HG03159 (cell line): ENCODE results near the gene ZIC3.
"Not testable (repeated sequence)": the region's sequence is repeated elsewhere in the genome, so short reads cannot be mapped to it uniquely, and the experiment has no call there.

Source experiments
- ATAC-seq: cut with Tn5 transposase; IDR thresholded peaks from one replicate; pipeline ENCODE4 v1.9.1; 2021; ENCODE audit warnings: mild to moderate bottlenecking, moderate library complexity; ENCODE audit not compliant: unreplicated experiment

Gene ZIC3

DNA sequence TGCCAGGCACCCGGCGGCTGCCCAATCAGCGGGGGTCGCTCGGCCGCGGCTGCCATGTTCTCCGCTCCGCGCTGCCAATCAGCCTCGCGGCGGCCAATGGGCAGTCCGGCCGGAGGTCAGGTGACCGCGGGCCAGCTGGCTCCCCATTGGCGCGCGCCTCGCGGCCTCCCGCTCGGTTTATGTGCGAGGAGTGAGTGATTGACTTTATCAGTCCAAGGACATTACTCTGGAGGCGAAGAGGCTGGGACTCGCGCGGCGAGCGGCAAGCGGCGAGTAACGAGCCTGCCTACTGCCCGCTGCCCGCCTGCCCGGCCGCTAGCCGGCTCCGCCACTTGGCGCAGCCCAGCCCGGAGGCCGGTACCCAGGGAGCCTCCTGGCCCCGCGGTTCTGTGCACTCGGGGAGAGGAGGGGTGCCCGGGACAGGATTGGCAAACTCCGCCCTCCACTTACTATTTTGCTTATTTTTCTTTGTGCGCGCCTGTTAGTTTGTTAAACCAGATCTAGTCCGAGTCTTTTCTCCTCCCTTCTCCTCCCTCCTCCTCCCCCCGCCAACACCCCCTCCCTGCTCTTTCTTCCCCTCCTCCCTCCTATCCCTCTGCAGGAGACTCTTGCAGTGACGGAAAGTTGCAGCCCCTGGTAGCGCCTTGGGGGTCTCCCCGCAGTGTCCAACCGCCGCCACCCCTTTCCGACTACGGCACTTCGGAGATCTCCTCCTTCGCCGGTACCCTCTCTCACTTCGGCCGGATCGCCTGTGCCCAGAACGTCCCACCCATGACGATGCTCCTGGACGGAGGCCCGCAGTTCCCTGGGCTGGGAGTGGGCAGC is at the start of gene ZIC3:
TSS of gene ZIC3 (plus strand) at position 207 of the 825 bp plus-strand sequence. CDS start at position 772, 565 bp downstream.
- ATAC-seq, result no peak

DNA sequence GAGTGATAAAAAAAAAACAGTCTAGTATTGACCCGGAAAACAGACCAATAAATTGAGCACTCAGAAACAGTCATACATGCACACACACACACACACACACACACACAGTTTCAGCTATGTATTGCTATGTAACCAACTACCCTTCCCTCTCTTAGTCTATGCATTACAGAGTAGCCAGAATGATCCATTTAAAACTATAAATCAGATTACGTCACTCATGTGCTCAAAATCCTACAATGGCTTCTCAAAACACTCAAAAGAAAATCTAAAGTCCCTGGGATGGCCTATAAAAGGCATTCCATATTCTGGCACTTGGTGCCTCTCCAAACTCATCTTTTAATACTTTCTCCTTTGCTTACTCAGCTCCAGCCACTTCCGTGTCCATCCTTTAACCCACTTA is 46.5 kb upstream of the ZIC3 start:
- ATAC-seq, result no peak

GRCh38 chrX:137545711-137546651 is 19.9 kb upstream of the ZIC3 start:
- ATAC-seq, result no peak

DNA sequence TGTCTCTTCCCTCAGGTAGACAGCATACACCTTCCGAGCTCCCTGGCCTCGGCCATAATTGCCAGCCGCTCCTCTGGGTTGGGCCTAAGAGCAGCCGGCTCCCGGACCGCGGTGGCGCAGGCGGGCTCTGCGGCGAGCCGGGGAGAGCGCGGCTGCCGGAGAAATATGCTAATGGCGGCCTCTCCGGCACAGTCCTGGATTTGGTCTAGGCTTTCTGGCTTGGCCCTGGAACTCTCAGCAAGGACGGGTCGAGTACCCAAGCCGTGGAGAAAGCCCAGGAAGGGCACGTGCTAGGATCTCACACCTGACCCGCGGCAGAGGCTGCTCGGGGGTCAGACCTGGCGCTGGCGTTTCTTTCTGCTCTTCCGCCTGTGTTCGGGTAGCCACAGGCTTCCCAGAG is 18.6 kb upstream of the ZIC3 start:
- ATAC-seq, result no peak

DNA sequence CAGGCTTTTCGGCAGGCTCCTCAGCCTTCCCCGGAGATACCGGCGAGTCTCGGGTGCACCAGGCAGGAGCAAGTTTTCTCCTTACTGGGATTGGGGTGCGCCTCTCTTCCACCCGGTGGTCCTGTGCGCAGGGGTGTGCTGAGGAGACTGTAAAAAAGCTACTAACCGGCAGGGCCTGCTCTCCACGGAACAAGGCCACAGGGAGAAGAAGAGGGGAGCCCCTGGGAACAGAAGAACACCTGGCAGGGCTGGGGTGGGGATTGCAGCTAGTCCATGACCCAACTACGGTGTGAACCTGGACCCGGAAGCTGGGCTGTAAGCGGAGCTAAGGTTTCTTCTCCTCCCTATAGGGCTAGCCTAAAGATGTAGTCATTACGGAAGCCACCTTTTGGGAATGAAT is 17.7 kb upstream of the ZIC3 start:
- ATAC-seq, result no peak

DNA sequence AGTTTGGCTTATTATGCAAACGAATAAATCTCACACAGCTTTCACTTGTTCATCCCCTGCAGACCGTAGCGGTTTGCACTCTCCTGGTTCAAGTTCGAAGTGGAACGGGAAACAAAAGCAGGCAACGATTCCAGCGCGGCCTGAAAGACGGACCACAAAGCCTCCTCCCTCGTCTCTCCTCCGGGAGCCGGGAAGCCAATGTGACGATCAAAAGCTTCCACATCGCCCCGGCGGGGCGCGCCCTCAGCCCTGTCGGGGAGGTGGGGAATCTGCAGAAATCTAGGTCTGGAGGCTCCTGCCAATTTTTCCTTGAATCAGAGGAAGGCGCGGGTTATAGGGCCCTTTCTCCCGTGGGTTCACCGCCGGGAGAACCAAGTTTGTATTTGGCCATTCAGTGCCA is 16.9 kb upstream of the ZIC3 start:
- ATAC-seq, result no peak

DNA sequence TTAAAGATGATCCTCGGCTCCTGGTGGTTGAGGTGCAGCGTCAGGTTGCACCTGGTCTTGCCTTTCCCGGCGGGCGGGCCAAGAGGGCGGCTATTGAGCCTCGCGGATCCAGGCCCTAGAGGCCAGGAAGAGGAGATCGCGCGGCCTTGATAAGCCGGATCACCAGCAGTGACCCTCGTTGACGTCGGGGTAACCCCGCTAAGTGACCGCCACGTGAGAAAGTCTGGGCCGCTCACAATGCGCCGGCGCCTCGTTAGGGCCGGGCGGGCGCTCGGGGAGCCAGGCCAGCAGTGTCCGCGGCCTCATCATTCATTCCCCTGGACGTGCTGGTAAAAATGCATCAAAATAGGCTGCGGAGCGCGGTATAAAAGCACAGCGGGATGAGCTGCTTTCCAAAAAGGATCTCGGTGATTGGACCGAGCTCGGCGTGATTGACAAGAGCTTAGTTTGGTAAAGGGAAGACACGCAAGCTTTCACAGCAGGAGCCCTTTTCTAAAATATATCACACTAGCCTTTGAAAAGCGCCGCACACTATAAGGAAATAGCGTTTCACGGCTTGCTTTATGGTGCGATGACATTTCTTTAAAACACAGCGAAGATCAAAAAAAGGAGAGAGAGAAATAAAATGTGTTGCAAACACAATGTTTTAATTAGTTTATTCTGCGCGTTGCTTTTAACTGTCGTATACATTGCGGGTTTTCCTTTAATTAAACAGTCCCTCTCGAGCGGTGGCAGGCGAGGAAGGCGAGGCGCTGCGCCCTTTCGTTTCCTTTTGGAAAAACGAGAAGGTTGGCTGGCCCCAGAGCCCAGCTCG is 15.9 kb upstream of the ZIC3 start:
- no peak for ATAC-seq

DNA sequence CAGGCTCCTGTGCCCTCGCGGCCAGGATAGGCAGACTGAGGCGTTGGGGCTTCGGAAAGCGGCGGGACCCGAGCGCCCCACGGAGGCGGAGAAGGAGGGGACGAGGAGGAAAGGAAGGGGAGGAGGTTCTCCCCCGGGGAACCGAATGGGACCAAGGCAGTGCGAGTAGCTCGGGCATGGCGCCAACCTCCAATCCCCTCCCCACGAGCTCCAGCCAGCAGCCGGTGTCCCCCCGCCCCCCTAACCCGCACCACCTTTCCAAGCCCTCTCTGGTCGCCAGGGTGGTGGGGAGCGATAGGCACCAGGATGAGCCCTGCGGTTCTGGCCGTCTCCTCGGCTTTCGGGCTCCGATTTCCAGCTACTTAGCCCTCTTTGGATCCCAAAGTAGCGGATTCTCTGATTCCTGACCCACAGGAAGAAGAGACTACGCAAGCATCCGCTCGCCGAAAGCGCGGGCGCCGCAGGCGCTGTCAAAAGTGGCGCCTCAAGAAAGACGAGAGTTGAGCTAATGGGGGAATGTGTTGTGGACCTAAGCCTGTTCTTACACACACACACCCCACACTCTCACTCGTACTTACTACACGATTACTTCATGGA is 15.2 kb upstream of the ZIC3 start:
- ATAC-seq, result no peak

DNA sequence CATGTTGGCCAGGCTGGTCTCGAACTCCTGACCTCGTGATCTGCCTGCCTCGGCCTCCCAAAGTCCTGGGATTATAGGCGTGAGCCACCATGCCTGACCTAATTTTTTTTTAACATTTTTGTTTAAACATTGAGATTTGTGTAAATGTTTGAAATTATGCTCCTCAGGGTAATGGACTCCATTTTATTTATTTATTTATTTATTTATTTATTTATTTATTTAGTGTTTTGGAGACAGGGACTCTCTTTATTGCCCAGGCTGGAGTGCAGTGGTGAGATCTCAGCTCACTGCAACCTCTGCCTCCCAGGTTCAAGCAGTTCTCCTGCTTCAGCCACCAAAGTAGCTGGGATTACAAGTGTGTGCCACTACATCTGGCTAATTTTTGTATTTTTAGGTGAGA is 13.8 kb upstream of the ZIC3 start:
- not testable (repeated sequence) for ATAC-seq

DNA sequence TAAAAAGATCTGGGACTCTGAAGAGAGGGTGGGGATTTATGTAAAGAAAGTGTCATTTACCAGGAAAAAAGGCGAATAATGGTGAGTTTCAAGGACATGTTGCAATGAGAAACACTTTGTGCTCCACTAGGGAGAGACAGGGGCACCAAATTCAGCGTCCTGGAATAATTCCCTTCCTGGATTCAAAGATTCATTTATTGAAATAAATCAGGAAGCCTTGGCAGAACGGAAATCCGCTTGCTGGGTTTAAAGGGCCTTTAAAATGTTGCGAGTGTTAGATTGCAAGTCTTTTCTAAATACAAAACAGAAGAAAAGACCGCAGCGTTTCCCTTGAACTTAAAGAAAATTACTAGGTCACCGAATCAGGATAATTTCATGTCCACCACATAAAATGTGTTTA is 3.8 kb upstream of the ZIC3 start:
- no peak for ATAC-seq

- no peak for ATAC-seq
These were observed 2.0 kb upstream of the ZIC3 start for GRCh38 chrX:137563681-137564651.

DNA sequence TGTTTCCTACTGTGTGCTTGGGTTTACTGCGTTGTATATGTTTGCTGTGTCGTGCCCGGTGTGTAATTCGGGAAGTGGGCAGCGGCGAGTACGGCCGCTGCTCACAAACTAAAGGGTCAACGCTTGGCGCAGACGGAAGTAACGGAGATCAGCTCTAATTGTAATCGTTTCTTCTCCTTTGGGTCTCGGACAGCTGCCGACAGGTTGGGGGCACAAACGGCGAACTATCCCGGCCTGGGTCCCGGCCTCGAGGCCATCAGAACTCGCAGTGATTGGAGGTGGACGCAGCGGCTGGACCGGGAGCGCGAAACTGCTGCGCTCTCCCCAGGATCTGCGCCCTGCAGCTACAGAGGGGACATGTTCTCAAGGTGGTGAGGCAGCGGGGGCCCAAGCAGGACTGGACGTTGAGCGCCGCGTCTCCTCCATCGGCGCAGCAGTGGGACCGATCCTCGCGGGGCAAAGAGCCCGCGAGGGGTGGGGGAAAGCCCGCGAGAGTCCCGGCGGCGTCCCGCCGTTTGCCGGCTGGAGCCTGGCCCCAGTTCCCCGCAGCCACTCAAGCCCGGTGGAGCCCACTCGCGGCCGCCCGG is 516 bp upstream of the ZIC3 start:
- no peak for ATAC-seq

DNA sequence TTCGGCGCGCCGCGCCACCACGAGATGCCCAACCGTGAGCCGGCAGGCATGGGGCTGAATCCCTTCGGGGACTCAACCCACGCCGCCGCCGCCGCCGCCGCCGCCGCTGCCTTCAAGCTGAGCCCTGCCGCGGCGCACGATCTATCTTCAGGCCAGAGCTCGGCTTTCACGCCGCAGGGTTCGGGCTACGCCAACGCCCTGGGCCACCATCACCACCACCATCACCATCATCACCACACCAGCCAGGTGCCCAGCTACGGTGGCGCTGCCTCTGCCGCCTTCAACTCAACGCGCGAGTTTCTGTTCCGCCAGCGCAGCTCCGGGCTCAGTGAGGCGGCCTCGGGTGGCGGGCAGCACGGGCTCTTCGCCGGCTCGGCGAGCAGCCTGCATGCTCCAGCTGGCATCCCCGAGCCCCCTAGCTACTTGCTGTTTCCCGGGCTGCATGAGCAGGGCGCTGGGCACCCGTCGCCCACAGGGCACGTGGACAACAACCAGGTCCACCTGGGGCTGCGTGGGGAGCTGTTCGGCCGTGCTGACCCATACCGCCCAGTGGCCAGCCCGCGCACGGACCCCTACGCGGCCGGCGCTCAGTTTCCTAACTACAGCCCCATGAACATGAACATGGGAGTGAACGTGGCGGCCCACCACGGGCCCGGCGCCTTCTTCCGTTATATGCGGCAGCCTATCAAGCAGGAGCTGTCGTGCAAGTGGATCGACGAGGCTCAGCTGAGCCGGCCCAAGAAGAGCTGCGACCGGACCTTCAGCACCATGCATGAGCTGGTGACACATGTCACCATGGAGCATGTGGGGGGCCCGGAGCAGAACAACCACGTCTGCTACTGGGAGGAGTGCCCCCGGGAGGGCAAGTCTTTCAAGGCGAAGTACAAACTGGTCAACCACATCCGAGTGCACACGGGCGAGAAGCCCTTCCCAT is 1.1 kb downstream of the ZIC3 start:
- ATAC-seq, result no peak

DNA sequence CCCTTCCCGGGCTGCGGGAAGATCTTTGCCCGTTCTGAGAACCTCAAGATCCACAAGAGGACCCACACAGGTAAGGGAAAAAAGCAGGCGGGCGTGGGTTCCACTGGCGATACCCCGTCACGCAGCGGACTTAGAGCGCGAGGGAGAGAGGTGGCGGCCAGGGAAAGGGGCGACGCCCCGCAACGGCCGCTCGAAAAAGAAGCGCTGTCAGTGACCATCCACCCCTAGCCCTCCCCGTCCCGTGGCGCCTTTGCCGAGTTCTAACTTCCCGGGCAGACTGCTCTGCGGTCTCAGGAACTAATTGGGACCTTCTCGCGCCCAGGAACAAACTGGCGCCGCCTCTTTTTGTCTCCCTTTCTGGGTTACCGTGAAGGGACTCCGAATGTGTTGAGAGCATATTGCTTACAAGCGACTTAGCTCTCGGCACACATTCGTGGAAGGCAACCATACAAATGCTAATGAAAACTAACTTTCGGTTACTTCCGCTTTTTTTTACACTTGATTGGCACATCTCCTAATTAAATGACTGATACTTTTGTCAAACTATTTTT is 1.8 kb downstream of the ZIC3 start:
- no peak for ATAC-seq

DNA sequence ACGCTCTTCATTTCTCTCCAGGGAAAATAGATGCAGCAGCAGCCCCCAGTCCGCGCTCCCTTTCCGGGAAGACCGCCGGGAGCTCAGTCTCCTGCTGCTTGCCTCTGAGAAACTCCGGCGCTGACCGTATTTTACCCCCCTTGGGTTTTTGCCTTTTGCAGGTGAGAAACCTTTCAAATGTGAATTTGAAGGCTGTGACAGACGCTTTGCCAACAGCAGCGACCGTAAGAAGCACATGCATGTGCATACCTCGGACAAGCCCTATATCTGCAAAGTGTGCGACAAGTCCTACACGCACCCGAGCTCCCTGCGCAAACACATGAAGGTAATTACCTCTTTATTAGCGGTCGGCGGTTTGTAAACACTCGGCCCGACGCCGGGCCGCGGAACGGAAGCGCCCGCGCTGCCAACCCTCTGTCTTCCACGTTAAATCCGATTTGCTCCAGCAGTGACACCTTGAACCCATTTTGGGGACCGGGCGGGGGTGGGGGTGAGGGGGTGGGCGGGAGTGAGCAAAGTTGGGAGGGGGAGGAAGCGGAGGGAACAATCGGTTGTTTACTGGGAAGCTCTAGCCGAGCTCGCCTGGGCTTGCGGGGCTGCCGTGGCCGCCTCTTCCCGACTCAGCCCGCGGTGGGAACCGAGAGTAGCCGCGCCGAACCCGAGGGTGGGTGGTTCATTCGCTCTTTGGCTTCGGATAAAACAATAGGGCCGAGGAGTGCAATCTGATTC is 3.0 kb downstream of the ZIC3 start:
- ATAC-seq, result no peak

GRCh38 chrX:137569470-137569891 is 3.6 kb downstream of the ZIC3 start:
- no peak for ATAC-seq
